Body of pancreas (tissue), 4 donors: ENCODE results near the gene CERS4.

Experiments used
- POLR2A ChIP-seq, 3 donors: fragments of 450-650 bp; IDR thresholded peaks; one replicate each; pipeline ENCODE4 v1.6.1; 2016; ENCODE audit warnings: antibody characterized with exemption in 3 of 3, mild to moderate bottlenecking in 2 of 3
- TF ChIP-seq, protein P1 (sequence below), 7 experiments: fragments of 450-650 bp in 4 of 7; fragments of 200-600 bp in 3 of 7; sonication (generic) in 3 of 7; IDR thresholded peaks; one replicate each; pipeline ENCODE4 v1.5.1; 2016 to 2019; ENCODE audit warnings: antibody characterized with exemption in 7 of 7

DNA sequence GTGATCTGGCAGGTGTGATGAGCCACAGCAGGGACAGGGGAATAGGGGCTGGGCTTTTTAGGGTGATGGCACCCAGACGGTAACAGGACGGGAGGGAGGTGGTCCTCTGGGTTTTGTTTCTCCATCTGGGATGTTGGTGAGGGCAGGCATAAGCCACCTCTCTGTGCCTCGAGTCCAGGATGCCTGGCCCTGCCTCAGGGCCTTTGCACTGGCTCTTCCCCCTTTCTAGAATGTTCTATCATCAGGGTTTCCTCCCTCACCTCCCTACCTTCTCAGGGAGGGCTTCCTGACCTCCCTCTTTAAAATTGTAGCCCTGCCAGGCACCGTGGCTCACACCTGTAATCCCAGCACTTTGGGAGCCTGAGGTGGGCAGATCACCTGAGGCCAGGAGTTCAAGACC is 6.6 kb downstream of the CERS4 start:
- no peak for TF ChIP-seq POLR2A (IDR thresholded peaks at IDR 0.05)
- TF ChIP-seq, protein P1, sequence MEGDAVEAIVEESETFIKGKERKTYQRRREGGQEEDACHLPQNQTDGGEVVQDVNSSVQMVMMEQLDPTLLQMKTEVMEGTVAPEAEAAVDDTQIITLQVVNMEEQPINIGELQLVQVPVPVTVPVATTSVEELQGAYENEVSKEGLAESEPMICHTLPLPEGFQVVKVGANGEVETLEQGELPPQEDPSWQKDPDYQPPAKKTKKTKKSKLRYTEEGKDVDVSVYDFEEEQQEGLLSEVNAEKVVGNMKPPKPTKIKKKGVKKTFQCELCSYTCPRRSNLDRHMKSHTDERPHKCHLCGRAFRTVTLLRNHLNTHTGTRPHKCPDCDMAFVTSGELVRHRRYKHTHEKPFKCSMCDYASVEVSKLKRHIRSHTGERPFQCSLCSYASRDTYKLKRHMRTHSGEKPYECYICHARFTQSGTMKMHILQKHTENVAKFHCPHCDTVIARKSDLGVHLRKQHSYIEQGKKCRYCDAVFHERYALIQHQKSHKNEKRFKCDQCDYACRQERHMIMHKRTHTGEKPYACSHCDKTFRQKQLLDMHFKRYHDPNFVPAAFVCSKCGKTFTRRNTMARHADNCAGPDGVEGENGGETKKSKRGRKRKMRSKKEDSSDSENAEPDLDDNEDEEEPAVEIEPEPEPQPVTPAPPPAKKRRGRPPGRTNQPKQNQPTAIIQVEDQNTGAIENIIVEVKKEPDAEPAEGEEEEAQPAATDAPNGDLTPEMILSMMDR (IDR thresholded peaks at IDR 0.05): no peak
